Transverse colon (tissue), 4 donors: ENCODE results near the gene PGGHG. TPM values are rescaled to one million over a fixed set of nuclear protein-coding genes. Genes with fewer than 3 reads are reported as not detected.

ENCODE experiments used
- DNase-seq: peaks from one replicate; pipeline ENCODE4 v3.0.0-alpha.2; 2019
- H3K27ac ChIP-seq, 4 donors: fragments of 200-600 bp; sonication (generic); 2 replicates each; pipeline ENCODE4 v1.5.1; 2016 to 2018; ENCODE audit warnings: inconsistent platforms in 4 of 4
- H3K27me3 ChIP-seq: fragments of 200-600 bp; sonication (generic); 2 replicates; pipeline ENCODE4 v1.5.1; 2017; ENCODE audit warnings: inconsistent platforms
- H3K36me3 ChIP-seq, 4 donors: fragments of 200-600 bp; sonication (generic); 2 replicates each; pipeline ENCODE4 v1.5.1; 2017 to 2019; ENCODE audit warnings: inconsistent platforms in 4 of 4
- H3K4me1 ChIP-seq, 4 donors: fragments of 200-600 bp; sonication (generic); 2 replicates each; pipeline ENCODE4 v1.5.1; 2017 to 2020; ENCODE audit warnings: inconsistent platforms in 4 of 4
- H3K4me3 ChIP-seq, 4 donors: fragments of 200-600 bp; sonication (generic); 1 replicate in 1 of 4; 2 replicates in 3 of 4; pipeline versions ENCODE4 v1.5.1 to v1.6.1; 2017 to 2019; ENCODE audit warnings: inconsistent platforms in 4 of 4
- H3K9me3 ChIP-seq, 2 donors: fragments of 200-600 bp; sonication (generic); 2 replicates each; pipeline ENCODE4 v1.5.1; 2017 to 2019; ENCODE audit warnings: inconsistent platforms in 2 of 2
- EP300 ChIP-seq: sonication (generic); formaldehyde crosslinking; IDR thresholded peaks from one replicate; pipeline ENCODE4 v1.6.1; 2017; ENCODE audit warnings: antibody characterized with exemption, low read depth
- POLR2A ChIP-seq: fragments of 450-650 bp; IDR thresholded peaks from one replicate; pipeline ENCODE4 v1.6.1; 2016; ENCODE audit warnings: antibody characterized with exemption, mild to moderate bottlenecking, moderate library complexity
- POLR2AphosphoS5 ChIP-seq, 3 donors: sonication (generic); formaldehyde crosslinking; IDR thresholded peaks; one replicate each; pipeline ENCODE4 v1.6.1; 2016; ENCODE audit warnings: antibody characterized with exemption in 3 of 3
- WGBS, 2 donors: methylation state at CpG; one replicate each; pipeline ENCODE4 v1.1.5; 2018; ENCODE audit warnings: low coverage in 1 of 2; 5-methylcytosine and 5-hydroxymethylcytosine counted together
- in situ Hi-C, 4 donors: fragments of 200-750 bp; cut with MboI; loops; one replicate each; pipeline versions ENCODE4 v1.15.0 to v1.15.1; 2017; ENCODE audit warnings: low sequenced_read_pairs in 3 of 4, low pct_ligation_motif_present in 1 of 4, low pct_unique_long_range_greater_than_20kb in 1 of 4
- intact Hi-C: fragments of 100-400 bp; cut with DNase I; formaldehyde crosslinking; loops from one replicate; pipeline ENCODE4 v1.15.1; 2023; ENCODE audit warnings: low total_unique reads
- total RNA-seq, 4 donors: library from RNA; depleted of rRNA; stranded (reverse); fragments of >200 nt; gene quantifications; one replicate each; pipeline ENCODE4 v1.1.0, GENCODE V29; 2016
- TF ChIP-seq, protein P1 (sequence below), 5 experiments: fragments of 200-600 bp in 3 of 5; fragments of 450-650 bp in 2 of 5; sonication (generic) in 3 of 5; IDR thresholded peaks; 1 replicate in 2 of 5; 2 replicates in 3 of 5; pipeline ENCODE4 v1.5.1; 2016 to 2017; ENCODE audit warnings: antibody characterized with exemption in 5 of 5, inconsistent platforms in 3 of 5, mild to moderate bottlenecking in 2 of 5, moderate library complexity in 1 of 5

PGGHG gene
- total RNA-seq, 4 donors from 2014 or later, result 15.4 to 117 (median 30.8) TPM

DNA sequence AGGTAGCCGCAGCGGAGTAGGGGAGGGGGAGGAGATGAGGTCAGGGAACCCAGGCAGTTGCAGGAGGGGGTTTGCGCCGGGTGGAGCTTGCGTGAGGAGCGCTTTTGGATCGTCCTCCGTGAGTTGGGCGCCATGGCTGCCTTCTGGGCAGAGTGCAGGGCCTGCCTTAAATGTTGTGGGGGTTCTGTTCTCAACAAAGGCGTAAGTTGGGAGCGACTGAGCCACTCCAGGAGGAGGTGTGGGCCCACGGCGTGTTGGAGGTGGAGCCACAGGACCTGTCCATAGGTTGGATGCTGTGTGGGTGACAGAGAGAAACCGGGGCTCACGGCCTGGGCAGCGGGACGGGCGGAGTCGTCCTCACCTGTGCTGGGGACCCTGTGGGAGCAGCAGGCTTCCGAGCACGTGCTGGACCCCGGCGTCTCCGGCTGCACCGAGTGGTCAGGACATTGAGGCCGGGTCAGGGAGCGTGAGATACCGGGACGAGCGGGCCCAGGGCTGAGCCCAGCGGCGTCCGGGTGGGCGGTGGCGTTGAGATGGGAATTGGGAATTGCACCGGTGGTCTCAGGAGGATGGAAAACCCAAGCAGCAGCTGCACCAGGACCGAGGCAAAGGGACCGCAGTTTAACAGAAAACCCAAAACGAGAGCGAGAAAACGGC lies 977 bp upstream of the PGGHG start:
- TF ChIP-seq POLR2AphosphoS5 (IDR thresholded peaks at IDR 0.05) (no peak), POLR2A (no peak), EP300 (no peak)
- TF ChIP-seq, protein P1, sequence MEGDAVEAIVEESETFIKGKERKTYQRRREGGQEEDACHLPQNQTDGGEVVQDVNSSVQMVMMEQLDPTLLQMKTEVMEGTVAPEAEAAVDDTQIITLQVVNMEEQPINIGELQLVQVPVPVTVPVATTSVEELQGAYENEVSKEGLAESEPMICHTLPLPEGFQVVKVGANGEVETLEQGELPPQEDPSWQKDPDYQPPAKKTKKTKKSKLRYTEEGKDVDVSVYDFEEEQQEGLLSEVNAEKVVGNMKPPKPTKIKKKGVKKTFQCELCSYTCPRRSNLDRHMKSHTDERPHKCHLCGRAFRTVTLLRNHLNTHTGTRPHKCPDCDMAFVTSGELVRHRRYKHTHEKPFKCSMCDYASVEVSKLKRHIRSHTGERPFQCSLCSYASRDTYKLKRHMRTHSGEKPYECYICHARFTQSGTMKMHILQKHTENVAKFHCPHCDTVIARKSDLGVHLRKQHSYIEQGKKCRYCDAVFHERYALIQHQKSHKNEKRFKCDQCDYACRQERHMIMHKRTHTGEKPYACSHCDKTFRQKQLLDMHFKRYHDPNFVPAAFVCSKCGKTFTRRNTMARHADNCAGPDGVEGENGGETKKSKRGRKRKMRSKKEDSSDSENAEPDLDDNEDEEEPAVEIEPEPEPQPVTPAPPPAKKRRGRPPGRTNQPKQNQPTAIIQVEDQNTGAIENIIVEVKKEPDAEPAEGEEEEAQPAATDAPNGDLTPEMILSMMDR (IDR thresholded peaks at IDR 0.05), result no peak
- Histone ChIP-seq H3K9me3 (no peaks in the 10 kb centered on the region), H3K27ac (peak overlapping the region; percentile 73 to 81 (median 74)), H3K4me1 (peaks cover 0 to 19% (median 15%) of the 10 kb centered on the region in 4 donors), H3K27me3 (peaks cover 29% of the 10 kb centered on the region), H3K4me3 (peak overlapping the region; percentile 57 to 83 (median 80)), H3K36me3 (no peaks in the 10 kb centered on the region)
- peak; percentile 42 for DNase-seq
- WGBS, 2 donors, result 18 to 19% methylated on average over 12 to 39 of the region's 41 CpGs
- in situ Hi-C loops, result no loop called here
- intact Hi-C loops, result no loop called here

DNA sequence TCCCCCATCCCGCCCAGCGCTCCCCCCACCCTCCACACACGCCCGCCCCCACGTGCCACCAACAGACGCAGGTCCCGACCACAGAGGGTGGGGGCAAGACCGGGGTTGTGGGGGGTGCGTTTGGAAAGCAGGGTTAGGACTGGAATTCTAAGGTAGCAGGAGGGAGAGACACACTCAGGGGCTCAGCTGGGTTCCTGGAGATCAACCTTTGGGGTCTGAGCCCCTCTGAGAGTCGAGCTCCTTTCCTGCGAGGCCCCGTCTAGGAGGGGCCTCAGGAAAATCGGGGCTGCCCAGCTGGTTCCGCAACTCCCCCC lies 429 bp downstream of the PGGHG start:
- peak; percentile 20 for DNase-seq
- Histone ChIP-seq H3K4me3 (peak overlapping the region; percentile 57 to 82 (median 69)), H3K27me3 (peaks cover 22% of the 10 kb centered on the region), H3K4me1 (peaks cover 0 to 19% (median 15%) of the 10 kb centered on the region in 4 donors), H3K36me3 (no peaks in the 10 kb centered on the region), H3K27ac (peak overlapping the region; percentile 73 to 81 (median 76)), H3K9me3 (no peaks in the 10 kb centered on the region)
- in situ Hi-C loops (no loop called here), intact Hi-C loops (no loop called here)
- TF ChIP-seq EP300, result no peak
- TF ChIP-seq, protein P1 (IDR thresholded peaks at IDR 0.05), result no peak
- TF ChIP-seq POLR2AphosphoS5 (IDR thresholded peaks at IDR 0.05), result no peak
- TF ChIP-seq POLR2A, result no peak
- WGBS, 2 donors, result no CpG with 5 or more reads among the region's 14 CpGs

DNA sequence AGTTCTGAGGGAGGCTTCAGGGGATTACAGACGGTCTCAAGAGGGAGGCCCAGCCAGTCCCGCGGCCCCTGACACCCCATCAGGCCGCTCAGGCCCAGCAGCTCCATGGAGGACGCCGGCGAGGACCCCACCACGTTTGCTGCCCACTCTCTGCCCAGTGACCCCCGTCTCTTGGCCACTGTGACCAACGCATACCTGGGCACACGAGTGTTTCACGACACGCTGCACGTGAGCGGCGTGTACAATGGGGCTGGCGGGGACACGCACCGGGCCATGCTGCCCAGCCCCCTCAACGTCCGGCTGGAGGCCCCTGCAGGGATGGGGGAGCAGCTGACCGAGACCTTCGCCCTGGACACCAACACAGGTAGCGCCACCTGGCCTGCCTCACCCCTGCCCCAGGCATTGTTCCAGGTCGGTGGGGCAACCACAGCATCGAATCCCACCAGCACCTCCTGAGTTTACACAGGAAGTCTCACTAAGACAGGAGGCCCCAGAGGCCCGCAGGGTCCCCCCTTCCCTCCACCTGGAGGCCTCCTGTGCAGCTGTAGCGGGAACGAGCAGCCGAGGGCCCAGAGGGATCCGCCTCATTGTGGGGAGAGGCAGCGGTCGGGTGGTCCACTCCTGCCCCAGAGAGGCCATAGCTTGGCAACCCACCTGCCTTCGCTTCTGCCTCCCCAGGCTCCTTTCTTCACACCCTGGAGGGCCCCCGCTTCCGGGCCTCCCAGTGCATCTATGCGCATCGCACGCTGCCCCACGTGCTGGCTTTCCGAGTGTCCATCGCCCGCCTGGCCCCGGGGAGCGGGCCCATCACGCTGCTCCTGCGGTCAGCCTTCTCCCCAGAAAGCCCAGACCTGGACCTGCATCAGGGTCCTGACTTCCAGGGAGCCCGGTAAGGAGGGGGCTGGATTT lies 1.0 kb downstream of the PGGHG start:
- TF ChIP-seq, protein P1 (IDR thresholded peaks at IDR 0.05), result no peak
- no peak for TF ChIP-seq POLR2A
- no peak for TF ChIP-seq EP300
- no peak for TF ChIP-seq POLR2AphosphoS5 (IDR thresholded peaks at IDR 0.05)
- intact Hi-C loops, result no loop called here
- Histone ChIP-seq H3K36me3 (no peaks in the 10 kb centered on the region), H3K4me3 (peak overlapping the region in 3 of 4 donors; percentile 59 to 82 (median 79)), H3K9me3 (no peaks in the 10 kb centered on the region), H3K27me3 (peaks cover 17% of the 10 kb centered on the region), H3K4me1 (peaks cover 0 to 19% (median 15%) of the 10 kb centered on the region in 4 donors), H3K27ac (peak overlapping the region in 3 of 4 donors; percentile 75 to 81 (median 77))
- 87% methylated on average over 47 of the region's 48 CpGs; no CpG with 5 or more reads in 1 of the 2 donors for WGBS, 2 donors
- in situ Hi-C loops, result no loop called here
- peak; percentile 13 for DNase-seq

DNA sequence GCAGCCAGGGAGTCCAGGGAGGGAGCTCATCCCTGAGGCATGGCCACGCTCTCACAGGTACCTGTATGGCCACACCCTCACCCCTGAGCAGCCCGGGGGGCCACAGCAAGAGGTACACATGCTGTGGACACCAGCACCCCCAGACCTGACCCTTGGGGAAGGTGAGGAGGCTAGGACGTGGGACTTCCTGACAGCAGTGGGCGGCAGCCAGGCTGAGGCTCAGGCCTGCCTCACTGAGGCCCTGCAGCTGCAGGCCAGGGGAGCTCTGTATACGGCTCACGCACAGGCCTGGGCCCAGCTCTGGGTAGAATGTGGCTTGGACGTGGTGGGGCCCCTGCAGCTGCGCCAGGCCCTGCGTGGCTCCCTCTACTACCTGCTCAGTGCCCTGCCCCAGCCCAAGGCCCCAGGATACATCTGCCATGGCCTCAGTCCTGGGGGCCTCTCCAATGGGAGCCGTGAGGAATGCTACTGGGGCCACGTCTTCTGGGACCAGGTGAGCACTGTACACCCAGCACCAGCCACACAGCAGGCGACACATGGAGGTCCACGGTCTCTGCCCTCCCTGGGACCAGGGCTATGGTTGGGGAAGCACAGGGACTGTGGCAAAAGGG lies 1.8 kb downstream of the PGGHG start:
- in situ Hi-C loops, result no loop called here
- peak; percentile 7 for DNase-seq
- no peak for TF ChIP-seq POLR2AphosphoS5 (IDR thresholded peaks at IDR 0.05)
- TF ChIP-seq, protein P1 (IDR thresholded peaks at IDR 0.05), result no peak
- no peak for TF ChIP-seq POLR2A
- no peak for TF ChIP-seq EP300
- Histone ChIP-seq H3K27ac (no peak overlapping the region), H3K4me3 (no peak overlapping the region), H3K36me3 (no peaks in the 10 kb centered on the region), H3K27me3 (peaks cover 15% of the 10 kb centered on the region), H3K9me3 (no peaks in the 10 kb centered on the region), H3K4me1 (peaks cover 0 to 19% (median 15%) of the 10 kb centered on the region in 4 donors)
- intact Hi-C loops, result no loop called here
- WGBS, 2 donors, result 92 to 100% methylated on average over 1 to 9 of the region's 13 CpGs
